COR-L47 (cell line): ENCODE results near the gene FLNC.

Experiments used
- DNase-seq: peaks from one replicate; lab custom pipeline; 2025; lab: John Stamatoyannopoulos, UW

Gene FLNC

DNA sequence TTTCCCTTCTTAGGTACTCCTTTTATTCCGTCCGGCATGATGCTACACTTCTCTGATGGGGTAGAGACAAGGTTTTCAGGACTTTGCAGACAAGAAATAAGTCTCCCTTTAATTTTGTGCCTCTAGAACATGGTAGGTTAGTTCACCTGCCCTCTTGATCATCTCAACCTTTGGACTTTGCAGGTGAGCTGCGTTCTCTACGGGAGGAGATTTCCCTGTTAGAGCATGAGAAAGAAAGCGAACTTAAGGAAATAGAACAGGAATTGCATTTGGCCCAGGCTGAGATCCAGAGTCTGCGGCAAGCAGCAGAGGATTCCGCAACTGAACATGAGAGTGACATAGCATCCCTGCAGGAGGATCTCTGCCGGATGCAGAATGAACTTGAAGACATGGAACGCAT is 29.2 kb upstream of the FLNC start:
- DNase-seq, result no peak

DNA sequence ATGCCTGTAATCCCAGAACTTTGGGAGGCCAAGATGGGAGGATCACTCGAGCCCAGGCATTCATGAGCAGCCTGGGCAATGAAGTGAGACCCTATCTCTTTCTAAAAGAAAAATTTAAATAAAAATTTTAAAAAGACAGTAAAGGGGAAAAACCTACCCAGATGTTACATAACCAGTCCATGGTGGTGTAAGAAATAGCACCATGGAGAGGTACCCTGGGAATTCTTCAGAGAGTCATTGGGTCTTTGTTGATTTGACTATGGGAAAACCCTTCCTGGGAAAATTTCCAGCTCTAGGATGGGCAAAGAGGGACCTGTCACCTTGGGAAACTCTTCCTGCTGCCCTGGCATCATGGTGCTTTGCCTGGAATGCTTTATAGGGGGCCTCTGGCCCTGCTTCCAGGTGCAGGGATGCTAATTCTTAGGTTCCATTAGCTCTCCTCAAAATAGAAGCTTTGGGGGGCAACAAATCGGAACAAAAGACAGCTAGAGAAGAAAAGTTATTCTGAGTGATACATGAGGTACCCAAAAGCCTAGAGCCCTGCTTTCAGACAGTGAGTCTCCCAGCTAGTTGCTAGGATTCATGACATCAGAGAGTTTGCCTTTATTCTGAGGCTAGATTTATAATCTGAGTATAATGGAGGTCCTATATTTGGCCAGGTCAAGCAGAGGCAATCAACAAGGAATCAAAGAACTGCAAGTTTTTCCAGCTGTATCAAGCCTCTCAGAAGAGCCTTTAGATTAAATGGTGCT is 28.4 kb upstream of the FLNC start:
- no peak for DNase-seq

DNA sequence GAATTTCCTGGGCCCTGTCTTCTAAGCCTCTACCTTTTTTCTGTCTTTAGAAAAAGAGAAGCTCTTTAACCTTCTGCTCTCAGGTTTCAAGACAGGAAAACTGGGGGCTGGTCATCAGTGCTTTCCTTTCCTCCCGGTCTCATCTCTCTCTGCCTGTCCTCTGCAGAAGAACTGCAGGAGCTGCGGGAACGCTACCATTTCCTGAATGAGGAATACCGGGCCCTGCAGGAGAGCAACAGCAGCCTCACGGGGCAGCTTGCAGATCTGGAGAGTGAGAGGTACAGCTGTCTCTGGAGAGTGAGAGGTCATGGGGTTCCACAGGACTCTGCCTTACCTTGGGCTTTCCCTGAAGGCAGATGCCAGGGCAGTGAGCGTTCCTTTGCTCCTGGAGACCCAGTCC is 25.7 kb upstream of the FLNC start:
- no peak for DNase-seq

DNA sequence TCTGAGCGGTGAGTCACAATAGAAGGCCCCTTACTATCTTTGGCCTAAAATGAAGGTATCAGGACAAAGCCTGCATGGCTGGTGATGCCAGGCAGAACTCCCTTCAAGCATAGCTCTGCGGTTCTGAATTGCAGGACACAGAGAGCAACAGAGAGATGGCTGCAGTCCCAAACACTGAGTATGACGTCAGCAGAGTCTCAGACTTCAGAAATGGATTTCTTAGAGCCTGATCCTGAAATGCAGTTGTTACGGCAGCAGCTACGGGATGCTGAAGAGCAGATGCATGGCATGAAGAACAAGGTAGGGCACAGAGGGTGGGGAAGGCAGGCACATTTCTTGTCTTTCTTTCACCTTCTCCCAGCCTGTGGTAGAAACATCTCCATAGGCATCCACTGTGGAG is 25.0 kb upstream of the FLNC start:
- DNase-seq, result no peak

DNA sequence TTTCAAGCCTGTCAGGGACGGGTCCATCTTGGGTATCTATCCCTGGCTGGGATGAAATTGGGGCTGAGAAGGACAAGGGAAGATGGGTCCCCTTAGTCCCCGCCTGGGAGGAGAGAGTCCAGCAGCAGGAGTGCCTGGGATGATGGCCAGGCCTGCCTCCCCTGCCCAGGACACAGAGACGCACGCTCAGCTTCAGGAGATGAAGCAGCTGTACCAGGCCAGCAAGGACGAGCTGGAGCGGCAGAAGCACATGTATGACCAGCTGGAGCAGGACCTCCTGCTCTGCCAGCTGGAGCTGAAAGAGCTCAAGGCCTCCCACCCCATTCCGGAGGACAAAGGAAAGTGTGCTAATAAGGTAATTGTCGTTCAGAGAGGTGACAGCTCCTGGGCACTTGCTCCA is 23.0 kb upstream of the FLNC start:
- no peak for DNase-seq

DNA sequence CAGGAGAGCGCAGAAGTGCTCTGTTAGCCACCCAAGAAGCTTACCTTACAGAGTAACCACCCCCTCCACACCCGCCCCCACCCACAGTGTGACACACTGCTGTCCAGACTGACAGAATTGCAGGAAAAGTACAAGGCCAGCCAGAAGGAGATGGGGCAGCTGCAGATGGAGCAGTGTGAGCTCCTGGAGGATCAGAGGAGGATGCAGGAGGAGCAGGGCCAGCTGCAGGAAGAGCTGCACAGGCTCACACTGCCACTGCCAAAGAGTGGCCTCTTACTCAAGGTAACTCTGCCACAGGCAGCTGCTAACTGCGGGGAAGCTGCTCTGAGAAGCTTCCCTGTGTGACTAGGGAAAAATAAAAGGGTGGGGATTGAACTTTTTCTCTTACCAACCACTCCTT is 20.8 kb upstream of the FLNC start:
- DNase-seq, result peak; percentile 3

DNA sequence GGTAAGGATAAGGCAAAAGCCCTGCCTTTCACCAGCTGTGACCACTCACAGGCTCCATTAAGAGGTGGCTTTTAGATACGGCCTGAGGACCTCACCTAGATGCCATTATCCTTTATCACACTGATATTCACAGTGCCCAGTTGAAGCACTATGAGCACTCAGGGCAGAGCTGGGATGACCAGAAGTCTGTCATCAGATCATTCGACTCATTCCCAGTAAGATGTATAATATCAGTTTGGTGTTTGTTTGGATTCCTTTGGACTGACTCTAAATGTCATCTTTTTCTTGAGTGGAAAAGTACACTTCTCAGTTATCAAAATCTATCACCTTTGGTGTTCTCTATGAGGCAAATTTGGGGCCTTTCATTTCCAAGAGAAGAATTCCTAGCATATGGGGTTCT is 19.7 kb upstream of the FLNC start:
- no peak for DNase-seq

DNA sequence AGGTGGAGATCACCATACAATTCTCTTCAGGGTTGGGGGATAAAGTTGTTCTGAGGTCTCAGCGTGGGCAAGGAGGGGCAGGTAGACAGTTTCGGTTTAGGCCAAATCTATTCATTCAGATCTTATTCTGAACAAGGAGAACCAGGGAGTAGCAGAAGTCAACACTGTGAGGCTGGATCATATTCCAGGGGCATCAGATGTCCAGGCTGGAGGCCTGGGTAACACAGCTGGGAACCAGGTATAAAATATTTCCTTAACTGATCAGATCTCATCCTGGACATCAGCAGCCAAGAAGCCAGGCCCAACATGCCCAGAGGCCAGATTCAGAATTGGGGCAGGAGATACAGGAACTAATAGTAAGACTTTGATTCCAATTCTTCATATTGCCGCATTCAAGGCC is 19.2 kb upstream of the FLNC start:
- no peak for DNase-seq

DNA sequence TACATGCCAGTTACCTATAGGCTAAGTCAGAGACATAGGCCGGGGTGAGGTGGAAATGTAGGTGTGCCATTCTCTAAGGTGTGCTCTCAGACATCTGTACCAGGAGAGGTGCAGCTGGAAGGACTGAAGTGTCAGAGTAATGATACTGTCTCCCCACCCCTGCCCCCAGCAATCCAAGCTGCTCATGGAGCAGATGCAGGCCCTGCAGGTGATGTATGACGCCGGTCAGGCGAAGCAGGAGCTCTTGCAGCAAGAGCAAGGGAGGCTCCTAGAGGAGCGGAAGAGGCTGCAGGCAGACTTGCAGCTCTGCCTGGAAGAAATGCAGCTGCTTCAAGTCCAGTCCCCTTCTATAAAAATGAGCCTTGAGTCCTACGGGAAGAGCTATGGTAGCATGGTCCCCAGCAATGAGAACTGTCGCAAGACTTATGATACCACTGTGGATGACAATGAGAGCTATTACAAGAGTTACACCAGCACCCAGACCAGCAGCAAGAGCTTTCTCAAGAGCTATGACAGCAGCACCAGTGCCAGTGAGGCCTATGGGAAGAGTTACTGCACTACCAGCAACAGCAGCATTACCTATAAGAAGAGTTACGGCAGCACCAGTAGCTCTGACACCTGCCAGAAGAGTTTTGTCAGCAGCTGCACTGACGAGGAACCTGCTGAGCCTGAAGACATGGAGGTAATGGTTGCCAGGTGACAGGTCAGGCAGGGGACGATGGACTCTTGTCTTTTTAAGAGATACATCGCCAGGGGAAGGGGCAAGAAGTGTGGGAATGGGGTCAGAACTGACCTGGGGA is 18.4 kb upstream of the FLNC start:
- peak; percentile 83 for DNase-seq

DNA sequence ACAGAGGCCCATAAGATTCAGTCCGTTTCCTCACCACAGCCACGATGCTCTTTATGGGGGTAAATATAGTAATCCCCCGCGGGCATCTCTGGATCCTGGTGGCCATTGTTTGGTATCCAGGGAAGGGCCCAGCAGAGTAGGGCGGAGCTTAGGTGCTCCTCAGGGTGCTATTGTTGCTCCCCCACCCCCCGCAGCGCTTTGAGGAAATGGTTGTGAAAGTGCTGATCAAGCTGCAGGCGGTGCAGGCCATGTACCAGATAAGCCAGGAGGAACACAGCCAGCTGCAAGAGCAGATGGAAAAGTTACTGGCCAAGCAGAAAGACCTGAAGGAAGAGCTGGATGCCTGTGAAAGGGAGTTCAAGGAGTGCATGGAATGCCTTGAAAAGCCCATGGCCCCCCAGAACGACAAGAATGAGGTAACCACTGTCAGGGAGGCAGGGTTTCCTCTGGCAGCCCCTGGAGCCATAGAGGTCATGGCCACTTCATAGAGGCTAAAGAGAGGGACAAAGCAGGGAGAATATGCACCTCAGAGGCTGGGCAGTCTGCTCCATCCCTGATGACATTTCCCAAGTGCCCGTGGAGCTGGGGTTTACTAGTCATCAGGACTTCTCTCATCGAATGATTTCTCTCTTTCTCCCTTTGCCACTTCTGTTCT is 17.6 kb upstream of the FLNC start:
- DNase-seq, result peak; percentile 97

DNA sequence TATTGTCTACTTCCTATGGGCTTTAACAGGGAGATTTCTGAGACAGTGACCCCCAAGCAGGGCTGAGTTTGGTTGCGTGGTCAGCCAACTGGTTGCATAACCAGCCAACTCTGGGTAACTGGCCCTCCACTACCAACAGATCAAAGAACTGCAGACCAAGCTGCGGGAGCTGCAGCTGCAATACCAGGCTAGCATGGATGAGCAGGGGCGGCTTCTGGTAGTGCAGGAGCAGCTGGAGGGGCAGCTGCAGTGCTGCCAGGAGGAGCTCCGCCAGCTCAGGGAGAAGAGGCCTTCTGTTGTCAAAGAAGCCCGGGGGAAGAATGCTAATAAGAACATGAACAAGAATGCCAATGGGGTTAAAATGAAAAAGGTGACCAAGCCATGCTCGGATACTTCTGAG is 15.7 kb upstream of the FLNC start:
- no peak for DNase-seq

DNA sequence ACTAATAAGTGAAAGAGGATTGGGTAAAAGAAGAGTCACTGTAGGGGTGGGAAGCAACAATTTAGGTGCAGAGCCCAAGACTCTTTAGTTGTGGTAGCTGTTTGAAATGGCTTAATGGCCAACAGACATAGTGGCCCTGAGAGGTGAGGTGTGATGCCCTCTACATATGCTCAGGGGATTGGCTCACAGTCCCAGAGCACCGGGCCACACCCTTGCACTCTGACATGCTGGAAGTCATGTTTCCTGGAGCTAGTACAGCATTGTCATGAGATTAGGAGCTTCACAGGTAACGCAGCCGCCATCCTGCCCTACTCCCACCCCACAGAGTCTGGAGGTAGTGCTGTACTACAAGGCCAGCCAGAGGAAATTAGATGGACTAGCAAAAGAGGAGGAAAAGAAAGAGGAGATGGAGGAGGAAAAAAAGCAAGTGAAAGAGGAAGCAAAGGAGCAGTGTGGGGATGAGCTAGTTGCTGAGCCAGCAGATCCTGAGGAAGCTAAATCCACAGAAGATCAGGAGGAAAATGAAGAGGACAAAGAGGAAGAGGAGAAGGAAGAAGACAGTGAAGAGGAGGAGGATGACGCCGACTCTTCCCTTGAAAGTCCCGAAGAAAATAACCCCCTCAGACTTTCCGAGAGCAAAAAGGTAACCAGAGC is 14.8 kb upstream of the FLNC start:
- DNase-seq, result no peak

DNA sequence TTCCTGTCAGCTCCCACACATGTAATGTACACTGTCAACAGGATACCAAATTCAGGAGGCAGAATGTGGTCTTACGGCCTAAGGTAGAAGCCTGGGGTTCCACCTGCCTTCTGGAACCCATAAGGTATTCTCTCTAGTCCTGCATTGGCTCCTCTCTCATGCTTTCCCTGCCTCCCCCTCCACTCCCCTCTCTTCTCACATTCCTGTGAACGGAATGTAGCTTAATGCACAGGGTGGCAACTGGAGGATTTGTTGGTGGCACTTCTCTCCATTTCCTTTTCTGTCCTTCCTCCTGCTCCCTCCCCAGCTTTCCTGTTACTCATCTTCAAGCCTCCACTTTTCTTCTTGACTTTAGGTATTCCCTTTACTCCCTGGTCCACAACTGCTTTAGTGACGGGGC is 11.5 kb upstream of the FLNC start:
- DNase-seq, result no peak

DNA sequence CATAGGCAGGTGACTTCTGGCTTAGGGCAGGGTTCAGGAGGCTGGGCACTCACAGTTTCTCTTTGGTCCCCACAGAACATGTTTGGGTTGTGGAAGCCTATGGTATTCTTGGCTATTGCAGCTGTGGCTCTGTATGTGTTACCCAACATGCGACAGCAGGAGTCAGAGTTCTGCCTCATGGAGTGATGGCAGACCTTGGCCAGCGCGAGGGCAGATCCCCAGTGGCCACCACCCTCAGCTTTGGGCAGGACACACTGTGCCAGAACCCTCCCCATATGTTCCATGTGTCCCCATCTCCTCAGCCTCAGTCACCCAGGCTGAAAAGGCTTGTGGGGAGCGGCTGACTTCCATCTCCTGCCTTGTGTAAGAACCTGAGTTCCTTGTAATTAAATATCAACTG is 8.5 kb upstream of the FLNC start:
- no peak for DNase-seq

DNA sequence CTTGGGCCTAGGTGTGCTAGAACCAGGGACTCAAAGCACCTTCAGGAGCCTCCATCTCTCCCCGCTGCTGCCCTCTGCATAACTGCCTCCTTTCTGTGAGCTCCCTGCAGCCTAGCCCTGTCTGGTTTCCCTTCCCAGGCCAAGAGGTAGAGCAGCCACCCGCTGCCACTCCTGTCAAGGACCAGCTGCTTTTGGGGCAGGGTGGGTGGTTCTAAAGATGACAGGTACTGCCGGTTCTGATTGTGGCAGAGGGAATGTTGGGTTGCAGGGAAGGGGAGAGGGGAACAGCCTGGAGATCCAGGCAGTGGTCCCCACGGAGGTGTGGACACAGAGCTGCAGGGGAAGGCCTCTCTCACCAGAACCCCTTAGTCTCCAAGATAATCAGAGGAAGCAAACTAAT is 3.7 kb upstream of the FLNC start:
- DNase-seq, result no peak

DNA sequence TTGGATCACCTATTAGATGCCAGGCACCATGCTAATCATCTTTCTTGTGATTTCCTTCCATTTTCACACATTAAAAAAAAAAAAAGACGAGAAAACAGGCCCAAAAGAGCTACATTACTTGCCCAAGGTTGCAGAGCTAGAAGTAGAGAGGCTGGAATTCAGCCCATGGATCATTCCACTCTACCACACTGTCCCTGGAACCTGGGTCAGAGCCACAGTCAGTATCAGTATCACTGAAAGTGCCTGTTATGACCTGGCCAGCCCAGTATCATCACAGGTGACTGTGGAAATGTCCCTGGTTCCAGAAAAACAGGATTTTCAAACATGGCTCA is 3.3 kb upstream of the FLNC start:
- no peak for DNase-seq

DNA sequence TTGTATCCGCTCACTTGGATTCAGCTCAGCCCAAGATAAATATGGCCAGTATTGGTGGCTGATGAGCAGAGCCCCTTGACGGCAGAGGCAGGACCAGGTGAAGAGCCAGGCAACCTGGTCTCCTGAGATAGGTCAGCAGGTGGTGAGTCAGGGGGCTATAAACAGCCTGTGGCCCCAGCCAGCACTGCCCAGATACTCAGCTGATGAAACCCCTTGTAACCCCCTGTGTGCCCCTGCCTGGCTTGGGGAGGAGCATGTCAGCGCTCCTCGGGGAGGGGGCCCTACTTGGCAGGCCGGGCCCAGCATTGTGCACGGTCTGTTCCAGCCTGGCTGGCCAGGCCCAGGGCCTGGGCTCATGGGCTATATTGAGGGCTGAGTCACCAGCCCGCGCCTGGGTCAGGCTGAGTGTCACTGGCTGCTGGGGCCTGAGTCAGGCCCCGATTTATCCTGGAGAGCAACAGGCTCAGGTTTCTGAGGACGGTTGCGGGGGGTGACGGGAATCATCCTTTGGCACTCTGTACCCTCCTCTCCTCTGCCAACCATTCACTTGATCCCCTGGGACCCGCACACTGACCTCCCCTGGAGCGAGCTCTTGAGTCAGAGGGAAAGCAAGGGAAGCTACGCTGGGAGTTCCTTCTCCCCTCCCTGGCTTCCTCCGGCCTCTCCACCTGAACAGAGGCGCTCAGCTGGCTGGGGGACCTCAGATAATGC is 2.8 kb upstream of the FLNC start:
- DNase-seq, result no peak

DNA sequence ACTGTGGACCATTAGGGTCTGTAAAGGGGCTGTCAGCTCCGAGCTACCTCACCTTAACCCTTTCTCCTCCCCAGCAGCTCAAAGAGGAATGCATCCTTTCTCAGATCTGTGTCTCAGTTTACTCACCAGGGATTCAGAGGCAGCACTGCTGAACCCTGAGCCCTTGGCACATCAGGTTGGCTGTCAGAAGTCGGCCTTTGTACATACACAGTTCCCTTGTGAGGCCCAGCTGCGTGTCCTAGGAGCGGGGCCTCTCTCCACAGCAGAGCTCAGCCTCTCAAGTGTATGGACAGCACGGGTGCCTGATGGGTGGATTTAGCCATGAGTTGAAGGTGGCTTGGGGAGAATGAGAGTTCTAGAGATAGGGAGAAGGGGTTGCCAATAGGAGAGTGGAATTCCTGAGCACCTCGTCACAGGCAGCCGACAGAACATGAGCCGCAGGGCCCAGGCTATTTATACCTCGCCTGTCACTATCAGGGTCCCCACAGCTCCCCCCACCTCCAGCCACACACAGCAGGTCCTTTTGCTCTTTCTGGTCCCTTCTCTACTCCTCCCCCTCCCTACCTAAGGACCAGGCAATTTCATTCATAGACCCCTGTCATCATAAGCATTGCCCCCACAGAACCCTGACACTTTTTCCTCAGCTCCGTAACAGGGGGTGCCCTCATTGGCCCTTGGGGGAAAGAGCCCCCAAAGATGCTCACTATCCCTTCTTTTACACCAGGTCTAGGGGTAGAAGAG is 2.1 kb upstream of the FLNC start:
- no peak for DNase-seq

DNA sequence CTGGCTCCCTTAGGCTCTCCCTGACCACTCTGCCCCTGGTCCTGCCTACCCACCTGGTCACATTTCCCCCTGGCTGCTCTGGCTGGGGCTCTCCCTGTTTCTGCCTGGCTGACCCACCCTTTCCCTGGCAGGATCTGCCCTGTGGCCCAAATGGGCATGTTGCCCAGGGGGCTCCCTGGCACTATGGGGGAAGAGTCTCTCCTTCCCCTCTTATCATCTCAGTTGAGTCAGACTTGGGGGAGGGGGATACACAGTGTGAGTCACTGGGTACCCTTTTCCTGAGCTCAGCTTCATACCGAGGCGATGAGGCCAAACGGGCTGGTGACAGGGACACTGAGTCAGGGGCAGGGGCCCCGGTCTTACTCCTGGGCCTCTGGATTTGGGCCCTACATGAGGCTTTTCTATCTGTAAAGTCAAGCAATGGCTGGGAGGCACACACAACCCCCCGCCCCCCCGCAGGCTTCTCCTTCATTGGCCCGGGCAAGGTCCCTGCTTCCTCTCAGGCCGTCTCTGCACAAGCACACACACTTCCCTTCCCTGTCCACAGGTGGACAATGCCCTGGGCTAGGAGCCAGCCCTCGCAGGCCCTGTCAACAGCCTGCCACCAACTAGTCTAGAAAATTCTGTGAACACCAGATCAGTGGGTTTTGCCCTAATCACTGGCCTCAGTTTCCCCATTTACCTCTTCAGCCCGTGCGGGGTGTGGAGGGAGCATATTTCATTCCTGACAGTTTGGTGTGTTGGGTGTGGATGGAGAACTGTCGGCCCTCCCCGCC is 627 bp upstream of the FLNC start:
- DNase-seq, result no peak

DNA sequence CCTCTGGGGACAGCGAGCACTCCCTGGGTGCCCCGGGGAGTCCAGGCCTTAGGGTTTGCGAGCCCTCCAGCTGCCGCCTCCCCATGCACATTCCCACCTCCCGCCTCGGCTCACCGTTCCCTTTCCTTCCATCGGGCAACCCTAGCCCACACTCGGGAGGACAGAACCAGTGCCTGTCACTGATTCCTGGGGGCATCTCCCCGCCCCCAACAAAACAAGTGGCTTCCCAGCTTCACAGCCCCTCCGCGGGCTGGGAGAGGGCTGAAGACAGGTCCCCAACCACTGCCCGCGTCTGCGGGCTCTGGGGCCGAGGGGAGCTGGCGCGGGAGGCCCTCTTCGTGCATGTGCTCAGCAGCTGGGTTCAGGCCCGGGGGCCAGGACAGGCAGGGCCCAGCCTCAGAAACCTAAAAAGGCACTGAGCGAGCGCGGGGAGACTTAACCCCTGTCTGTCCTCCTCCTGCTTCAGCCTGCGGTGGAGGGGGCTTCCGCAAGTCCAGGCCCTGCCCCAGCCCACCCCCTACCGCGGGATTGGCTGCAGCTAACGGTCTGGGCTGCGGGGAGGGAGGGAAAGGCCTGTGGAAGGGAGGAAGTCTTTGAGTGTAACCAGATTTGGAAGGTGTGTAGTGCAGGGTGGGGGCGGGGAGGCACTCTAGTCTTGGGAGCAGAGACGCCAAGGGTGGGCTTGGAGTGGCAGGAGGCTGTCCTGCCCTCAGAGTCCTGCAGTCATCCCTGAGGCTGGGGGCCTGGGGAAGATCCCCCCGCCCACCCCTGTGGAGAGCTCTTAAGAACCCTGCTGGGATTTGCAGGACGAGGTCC is 1.2 kb downstream of the FLNC start:
- DNase-seq, result no peak
